HL-60/S4 treated with retinoic acid at 250 ng/mL for 4 days and 3 days (cell line): ENCODE data around the gene MYBPHL.

Experiments
- in situ Hi-C: fragments of 300-500 bp; cut with MboI; formaldehyde crosslinking; loops from 2 replicates; pipeline ENCODE4 v1.7.0; 2022; ENCODE audit warnings: low sequenced_read_pairs

MYBPHL gene

DNA sequence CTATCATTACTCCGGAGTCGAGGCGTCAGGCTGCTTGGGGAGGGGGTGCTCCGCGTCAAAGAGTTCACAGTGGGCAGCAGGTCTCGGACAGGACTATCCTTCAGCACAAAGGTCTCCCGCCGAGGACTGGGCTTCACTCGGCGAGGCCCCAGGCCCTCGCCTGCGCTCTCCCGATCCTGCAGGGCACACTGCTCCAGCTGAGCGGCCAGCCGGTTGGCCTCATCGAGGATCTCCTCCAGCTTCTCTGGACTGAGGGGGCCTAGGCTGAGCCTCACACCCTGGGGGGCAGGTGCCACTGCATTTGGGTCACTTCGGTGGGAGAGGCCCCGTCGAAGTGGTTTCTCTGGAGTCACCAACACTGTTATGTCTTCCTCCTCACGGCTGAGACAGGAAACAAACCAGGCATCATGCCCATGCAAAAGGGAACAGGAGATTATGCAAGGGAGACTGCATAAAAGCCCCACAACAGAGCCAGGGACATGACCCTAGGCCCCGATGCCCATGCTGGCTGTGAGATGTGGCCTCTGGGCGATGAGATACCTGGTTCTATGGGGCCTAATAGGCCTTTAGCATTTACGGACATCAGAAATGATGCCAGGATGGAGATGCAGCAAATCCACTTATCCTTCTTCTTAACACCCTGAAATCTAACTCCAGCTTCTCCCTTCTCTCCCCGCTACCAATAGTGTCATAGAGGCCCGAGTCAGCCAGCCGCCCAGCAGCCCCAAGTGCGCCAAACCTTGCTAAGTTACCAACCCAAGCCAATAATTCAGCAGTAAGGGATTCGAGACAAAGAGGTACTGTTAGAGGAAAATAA lies 24.9 kb downstream of the MYBPHL start:
- in situ Hi-C loops, result loop anchor here (10.0 kb wide), 1 partner anchor 113 kb away; the partner anchor contains the start of gene SORT1

DNA sequence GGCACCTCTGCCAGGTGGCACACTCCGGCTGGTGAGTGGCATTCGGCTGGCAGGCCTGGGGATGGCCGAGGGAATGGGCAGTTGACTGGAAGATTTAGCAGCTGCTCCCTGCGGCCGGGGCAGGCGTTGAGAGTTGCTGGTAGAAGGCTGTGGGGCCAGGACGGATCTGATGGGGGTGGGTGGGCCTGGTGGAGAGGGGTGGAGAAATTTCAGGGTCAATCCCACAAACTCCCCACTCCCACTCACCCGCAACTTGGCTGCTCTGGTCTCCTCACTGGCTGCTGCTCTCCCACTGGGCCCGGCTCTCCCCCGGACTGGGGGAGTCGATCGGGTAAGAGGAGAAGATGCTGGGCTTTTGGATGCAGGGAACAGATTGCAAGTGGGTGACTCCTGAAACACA lies 25.9 kb downstream of the MYBPHL start:
- in situ Hi-C loops, result loop anchor here (10.0 kb wide), 1 partner anchor 114 kb away; the partner anchor contains the start of gene SORT1

DNA sequence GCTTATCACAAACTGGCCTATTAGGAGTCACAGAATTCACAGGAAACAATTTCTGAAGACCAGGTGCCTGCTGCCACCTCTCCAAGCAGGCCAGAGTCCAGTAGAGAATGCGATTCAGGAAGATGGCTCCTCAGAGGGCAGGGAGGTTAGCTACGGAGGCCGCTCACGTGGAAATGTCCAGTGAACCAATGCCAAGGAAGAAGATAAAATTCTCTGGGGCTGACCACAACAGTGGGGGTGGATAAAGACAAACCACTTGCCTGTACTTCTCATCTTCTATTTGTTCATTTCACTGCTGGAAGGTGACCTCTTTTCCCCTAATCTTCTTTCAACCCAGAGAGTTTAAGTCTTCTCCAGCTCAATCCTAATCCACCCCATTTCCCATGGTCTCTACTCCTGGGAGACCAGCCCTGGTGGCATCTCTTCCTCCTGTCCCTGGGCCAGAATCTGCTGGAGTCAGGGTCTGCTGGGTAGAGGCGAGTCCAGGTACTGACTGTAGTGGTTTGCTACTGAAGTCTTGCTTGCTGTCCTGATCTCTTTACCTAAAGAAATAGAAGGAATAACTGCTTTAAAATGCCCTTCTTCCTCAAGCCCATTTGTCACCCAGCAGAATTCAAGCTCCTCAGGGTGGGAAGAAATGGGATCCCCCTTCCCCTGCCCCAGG lies 27.1 kb downstream of the MYBPHL start:
- in situ Hi-C loops, result loop anchor here (10.0 kb wide), 1 partner anchor 115 kb away; the partner anchor contains the start of gene SORT1

DNA sequence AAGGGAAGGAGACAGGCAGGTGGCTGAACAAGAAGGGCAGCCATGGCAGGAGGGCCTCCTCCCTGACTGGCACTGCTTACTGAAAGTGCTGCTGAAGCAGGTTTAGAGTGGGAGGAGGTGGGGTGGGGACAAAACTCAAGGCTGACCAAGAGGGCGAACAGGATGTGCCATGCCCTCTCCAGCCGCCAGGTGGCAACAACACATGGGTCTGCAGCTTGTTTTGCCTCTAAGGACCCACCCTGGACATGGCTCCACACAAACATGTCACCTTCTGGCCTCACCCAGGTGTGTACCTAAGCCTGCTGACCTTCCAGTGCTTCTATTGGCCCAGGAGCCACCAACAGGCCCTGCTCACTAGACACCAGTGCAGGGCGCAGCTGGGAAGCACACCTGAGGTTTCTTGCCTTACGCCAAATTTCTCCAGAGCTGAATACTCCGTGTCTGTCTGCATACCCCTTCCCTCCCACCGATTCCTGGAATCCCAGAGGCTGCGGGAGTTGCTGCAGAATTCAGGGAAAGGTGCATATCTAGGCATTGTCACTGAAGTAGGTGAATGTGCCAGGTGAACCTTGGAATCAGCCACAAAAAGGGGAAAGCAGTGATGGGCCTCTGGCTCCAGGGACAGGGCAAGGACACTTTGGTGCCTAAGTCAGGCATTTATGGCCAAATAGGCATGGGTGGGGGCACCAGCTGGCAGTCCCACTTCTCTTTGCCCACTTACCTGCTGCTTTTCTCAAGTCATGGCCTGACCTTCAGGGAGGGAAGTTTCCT lies 29.2 kb downstream of the MYBPHL start:
- in situ Hi-C loops, result no loop called here

DNA sequence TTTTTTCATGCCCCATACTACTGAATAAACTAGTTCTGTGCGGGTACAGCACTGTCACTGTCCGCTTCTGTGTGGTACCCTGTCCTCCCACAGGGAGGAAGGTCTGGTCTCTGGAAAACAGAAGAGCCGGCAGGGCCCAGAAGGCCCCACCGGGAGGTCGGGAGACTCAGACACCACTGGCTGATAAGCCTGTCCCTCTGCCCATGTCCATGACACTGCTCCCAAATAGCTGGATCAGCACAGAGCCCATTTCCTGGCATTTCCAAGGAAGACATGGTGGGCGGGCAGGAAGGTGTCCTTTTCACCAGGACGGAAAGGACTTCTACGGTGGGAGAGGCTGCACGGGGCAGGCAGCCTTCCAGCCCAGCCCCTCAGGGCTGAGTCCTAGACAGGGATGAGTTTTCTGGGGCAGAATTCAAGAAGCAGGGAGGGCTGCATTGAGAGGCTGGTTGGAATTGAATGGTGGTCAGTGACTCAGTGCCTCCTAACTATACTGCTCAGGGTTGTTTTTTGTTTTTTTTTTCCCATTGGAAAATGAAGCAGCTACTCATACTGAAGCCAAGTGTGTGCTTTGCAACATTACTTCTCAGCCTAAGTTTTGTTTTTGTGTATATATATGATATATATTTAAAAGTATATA lies 31.0 kb downstream of the MYBPHL start:
- in situ Hi-C loops, result no loop called here

DNA sequence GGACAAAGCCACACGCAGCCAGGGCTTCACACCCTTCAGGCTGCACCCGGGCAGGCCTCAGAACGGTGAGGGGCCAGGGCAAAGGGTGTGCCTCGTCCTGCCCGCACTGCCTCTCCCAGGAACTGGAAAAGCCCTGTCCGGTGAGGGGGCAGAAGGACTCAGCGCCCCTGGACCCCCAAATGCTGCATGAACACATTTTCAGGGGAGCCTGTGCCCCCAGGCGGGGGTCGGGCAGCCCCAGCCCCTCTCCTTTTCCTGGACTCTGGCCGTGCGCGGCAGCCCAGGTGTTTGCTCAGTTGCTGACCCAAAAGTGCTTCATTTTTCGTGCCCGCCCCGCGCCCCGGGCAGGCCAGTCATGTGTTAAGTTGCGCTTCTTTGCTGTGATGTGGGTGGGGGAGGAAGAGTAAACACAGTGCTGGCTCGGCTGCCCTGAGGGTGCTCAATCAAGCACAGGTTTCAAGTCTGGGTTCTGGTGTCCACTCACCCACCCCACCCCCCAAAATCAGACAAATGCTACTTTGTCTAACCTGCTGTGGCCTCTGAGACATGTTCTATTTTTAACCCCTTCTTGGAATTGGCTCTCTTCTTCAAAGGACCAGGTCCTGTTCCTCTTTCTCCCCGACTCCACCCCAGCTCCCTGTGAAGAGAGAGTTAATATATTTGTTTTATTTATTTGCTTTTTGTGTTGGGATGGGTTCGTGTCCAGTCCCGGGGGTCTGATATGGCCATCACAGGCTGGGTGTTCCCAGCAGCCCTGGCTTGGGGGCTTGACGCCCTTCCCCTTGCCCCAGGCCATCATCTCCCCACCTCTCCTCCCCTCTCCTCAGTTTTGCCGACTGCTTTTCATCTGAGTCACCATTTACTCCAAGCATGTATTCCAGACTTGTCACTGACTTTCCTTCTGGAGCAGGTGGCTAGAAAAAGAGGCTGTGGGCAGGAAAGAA lies 32.0 kb downstream of the MYBPHL start:
- in situ Hi-C loops, result no loop called here

DNA sequence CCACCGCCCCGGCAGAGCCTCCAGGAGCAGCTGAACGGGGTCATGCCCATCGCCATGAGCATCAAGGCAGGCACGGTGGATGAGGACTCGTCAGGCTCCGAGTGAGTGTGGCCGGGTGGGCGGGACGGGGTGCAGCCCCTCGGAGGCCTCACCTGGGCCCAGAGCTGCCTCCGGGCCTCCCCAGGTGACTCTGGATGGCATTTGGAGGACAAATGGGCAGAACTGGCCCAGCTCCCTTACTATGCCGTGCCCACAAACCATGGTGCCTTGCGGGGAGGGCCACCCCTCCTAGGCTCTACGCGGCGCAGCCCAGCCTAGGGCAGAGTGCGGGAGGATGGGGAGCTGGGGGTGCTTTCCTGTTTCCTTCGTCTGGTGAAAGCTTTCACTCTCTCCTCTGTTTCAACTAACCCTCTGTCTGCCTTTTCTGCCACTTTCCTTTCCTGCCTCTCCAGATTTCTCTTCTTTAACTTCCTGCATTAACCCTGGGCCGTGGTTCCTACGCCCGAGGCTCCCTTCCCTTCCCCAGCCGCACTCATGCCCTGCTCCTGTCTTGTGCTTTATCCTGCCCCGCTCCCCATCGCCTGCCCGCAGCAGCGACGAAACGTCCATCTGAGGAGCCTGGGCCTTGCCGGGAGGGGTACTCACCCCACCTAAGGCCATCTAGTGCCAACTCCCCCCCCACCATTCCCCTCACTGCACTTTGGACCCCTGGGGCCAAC lies 33.1 kb downstream of the MYBPHL start:
- in situ Hi-C loops, result no loop called here

DNA sequence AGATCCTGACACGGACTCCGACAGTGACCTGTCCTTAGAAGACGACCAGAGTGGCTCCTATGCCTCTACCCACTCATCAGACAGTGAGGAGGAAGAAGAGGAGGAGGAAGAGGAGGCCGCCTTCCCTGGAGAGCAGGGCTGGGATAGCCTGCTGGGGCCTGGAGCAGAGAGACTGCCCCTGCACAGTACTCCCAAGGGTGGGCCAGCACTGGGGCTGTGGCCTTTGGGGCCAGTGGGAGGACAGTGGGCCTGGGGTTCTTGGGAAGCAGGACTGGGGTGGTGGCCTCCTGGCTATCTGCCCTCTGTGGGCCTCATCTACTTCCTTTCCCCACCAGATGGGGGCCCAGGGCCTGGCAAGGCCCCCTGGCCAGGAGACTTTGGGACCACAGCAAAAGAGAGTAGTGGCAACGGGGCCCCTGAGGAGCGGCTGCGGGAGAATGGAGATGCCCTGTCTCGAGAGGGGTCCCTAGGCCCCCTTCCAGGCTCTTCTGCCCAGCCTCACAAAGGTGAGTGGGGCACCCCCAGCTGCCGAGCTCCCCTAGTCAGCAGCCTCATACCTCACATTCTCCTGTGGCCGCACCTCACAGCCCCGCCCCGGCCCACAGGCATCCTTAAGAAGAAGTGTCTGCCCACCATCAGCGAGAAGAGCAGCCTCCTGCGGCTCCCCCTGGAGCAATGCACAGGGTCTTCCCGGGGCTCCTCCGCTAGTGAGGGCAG lies 33.8 kb downstream of the MYBPHL start:
- in situ Hi-C loops, result no loop called here

DNA sequence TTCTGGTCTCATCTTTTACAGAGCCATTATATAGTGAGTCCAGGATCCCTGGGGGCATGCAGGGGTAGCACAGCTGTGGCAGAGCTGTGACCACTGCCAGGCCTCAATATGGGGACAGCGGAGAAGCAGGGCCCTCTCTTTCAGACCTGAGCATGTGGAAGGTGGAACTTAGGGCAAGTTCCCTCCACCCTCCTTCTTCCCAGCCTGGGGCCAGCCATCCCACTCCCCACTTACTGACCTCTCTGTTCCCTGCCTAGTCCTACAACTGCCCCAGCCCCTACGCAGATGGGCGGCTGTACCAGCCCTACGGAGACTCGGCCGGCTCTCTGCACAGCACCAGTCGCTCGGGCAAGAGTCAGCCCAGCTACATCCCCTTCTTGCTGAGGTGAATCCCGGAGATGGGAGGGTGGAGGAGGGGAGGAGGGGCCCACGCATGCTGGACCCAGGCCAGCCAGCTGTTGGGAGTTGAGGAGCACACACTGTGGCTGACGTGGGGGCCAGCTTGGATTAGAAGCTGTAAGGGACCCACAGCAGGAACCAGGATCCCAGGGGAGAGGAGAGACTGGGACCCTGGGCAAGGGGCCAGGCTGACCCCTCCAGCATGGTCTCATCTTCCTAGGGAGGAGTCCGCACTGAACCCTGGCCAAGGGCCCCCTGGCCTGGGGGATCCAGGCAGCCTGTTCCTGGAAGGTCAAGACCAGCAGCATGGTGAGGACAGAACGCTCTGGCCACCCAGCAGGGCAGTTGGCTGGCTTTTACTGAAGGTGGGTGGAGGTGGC lies 34.6 kb downstream of the MYBPHL start:
- in situ Hi-C loops, result no loop called here

DNA sequence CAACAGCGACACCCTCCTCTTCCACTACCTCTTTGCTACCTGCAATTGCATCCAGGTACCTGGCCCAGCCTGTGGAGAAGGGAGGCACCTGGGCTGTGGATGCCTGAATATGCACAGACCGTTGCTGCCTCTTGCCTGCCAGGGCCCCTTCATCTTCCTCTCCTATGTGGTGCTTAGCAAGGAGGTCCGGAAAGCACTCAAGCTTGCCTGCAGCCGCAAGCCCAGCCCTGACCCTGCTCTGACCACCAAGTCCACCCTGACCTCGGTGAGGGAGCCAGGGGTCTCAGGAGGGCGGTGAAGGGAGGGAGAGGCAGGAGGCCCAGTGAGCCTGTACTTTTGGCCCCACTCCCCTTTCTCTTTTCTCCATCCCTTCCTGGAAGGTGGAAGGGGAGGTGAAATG lies 35.4 kb downstream of the MYBPHL start:
- in situ Hi-C loops, result no loop called here

DNA sequence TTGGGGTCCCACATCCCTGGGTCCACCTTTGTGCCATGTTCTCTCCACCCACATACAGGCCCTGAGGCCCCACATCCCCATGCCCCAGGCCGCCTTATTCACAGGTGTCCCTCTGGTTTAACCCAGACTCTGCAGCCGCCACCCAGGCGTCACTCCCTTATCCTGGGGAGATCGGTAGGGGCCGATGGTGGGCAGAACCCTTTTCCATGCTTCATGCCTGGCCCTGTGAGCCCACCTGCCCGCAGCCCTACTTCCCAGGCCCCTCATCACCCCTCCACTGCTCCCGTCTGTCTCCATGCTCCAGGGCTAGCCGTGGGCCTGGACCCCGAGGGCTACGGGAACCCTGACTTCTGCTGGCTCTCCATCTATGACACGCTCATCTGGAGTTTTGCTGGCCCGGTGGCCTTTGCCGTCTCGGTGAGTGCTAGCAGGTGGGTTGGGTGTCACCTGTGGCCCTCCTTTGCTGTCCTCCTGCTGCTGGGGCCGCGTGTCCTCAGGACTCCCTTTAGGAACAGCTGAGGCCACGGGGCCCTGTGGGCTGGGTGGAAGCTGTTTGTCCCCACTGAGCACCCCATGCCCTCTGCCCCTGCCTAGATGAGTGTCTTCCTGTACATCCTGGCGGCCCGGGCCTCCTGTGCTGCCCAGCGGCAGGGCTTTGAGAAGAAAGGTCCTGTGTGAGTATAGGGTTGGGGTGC lies 36.0 kb downstream of the MYBPHL start:
- in situ Hi-C loops, result no loop called here

DNA sequence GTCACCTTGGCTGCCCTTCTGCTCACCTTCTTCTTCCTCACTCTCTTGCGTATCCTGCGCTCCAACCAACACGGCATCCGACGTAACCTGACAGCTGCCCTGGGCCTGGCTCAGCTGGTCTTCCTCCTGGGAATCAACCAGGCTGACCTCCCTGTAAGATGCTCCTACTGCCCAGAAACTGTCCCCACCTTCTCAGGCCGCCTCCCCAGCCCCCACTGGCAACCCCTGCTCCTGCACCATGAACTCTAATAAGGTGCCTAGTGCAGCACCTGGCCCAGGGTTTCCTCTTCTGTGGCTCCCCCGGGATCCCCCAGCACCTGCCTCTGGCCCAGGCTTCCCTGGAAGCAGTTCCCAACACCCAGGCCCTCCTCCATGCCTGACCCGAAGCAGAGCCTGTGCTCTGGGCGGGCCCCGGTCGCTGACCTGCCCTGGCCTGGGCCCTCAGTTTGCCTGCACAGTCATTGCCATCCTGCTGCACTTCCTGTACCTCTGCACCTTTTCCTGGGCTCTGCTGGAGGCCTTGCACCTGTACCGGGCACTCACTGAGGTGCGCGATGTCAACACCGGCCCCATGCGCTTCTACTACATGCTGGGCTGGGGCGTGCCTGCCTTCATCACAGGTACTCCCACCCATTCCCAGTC lies 36.7 kb downstream of the MYBPHL start:
- in situ Hi-C loops, result loop anchor here (10.0 kb wide), 1 partner anchor 265 kb away; the partner anchor contains the start of gene GPR61

DNA sequence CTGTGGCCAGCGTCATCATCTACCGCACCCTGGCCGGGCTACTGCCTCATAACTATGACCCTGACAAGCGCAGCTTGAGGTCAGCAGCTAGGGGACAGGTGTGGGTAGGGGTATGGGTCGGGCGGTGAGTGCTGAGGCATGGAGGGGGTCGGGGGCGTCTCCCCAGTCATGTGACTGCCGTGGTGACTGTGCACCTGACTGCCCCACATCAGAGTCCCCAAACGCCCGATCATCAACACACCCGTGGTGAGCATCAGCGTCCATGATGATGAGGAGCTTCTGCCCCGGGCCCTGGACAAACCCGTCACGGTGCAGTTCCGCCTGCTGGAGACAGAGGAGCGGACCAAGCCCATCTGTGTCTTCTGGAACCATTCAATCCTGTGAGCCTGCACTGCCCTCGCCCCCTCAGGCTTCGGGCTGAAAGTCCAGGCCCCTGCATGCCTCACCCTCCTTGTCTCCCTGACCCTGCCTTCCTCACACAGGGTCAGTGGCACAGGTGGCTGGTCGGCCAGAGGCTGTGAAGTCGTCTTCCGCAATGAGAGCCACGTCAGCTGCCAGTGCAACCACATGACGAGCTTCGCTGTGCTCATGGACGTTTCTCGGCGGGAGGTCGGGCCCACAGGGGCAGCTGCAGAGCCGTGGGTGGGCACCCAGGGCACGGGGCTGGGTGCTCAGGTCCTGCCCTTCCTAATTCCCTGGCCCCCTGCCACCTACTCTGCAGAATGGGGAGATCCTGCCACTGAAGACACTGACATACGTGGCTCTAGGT lies 37.4 kb downstream of the MYBPHL start:
- in situ Hi-C loops, result loop anchor here (10.0 kb wide), 1 partner anchor 265 kb away; the partner anchor contains the start of gene GPR61

DNA sequence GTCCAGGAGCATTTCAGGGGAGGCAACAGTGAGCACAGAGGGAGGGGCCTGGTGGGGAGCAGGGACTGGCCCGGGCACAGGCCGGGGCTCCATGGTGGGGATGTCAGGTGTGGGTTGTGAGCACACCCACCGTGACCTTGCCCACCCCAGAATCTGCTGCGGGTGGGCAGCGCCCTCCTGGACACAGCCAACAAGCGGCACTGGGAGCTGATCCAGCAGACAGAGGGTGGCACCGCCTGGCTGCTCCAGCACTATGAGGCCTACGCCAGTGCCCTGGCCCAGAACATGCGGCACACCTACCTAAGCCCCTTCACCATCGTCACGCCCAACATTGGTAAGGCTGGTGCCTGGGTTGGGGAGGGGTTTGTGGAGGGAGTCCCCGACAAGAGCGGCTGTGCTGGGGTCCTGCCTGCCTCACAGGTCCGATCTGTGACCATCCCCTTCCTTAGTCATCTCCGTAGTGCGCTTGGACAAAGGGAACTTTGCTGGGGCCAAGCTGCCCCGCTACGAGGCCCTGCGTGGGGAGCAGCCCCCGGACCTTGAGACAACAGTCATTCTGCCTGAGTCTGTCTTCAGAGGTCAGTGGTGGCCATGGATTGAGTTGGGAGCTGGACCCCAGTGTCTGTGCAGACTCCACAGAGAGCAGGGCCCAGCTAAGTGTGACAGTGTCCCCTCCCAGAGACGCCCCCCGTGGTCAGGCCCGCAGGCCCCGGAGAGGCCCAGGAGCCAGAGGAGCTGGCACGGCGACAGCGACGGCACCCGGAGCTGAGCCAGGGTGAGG lies 38.2 kb downstream of the MYBPHL start:
- in situ Hi-C loops, result loop anchor here (10.0 kb wide), 1 partner anchor 266 kb away; the partner anchor contains the start of gene GPR61

DNA sequence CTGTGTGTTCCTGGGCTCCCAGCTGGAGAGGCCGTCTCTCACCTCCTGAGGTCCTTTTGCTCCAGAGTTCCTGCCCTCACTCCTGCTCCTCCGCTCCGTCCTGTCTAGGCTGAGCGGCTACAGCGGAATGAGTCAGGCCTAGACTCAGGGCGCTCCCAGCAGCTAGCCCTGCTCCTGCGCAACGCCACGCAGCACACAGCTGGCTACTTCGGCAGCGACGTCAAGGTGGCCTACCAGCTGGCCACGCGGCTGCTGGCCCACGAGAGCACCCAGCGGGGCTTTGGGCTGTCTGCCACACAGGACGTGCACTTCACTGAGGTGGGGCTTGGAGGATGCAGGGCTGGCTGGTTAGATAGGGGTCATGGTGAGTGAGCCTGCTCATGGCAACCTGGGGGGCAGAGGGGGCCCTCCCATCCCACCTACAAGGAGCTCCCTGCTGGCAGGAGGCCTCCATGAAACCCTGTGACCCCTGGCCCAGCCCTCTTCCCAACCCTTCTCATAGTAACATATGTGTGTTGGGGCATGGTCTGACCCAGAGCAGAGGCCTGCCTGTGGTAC lies 39.0 kb downstream of the MYBPHL start:
- in situ Hi-C loops, result loop anchor here (10.0 kb wide), 1 partner anchor 267 kb away; the partner anchor contains the start of gene GPR61
